ENCODE data around the gene RIF1. TPM values are rescaled to one million over a fixed set of nuclear protein-coding genes. Genes with fewer than 3 reads are reported as not detected.
A peak's percentile ranks its signal among the peaks of the same experiment; 100 is the strongest.

Gene RIF1
- total and polyA plus RNA-seq, 2 donors from 2014 or later: 2.4 to 36.8 TPM

GRCh38 chr2:151483546-151483945 is 73.8 kb downstream of the RIF1 start:
- no peaks in the 10 kb centered on the region for H3K9me3 ChIP-seq (ENCODE audit: control insufficient read depth in 2 of 3, insufficient read depth in 1 of 3, low read length in 3 of 3)
- H3K4me1 ChIP-seq (ENCODE audit: control insufficient read depth in 2 of 3, insufficient read depth in 2 of 3, low read depth in 1 of 3, low read length in 3 of 3): no peaks in the 10 kb centered on the region
- FAIRE-seq (no peak), DNase-seq (no peak)
- no peaks in the 10 kb centered on the region for H3K27me3 ChIP-seq (ENCODE audit: control insufficient read depth, insufficient read depth, low read length)
- no peak overlapping the region for H3K4me3 ChIP-seq (ENCODE audit: low read length in 3 of 3)
- H3K9ac ChIP-seq (ENCODE audit: low read length in 3 of 3): no peak overlapping the region
- TF ChIP-seq CTCF (IDR thresholded peaks at IDR 0.05; ENCODE audit: borderline replicate concordance, extremely low read depth, insufficient read depth): no peak
- H3K36me3 ChIP-seq (ENCODE audit: control insufficient read depth in 2 of 3, insufficient read depth in 3 of 3, low read length in 3 of 3): peaks cover 3 to 7% (median 5%) of the 10 kb centered on the region in 3 donors
- H3K27ac ChIP-seq (ENCODE audit: low read depth in 2 of 2, low read length in 2 of 2): no peak overlapping the region
- intact Hi-C loops (cut with DNase I): no loop called here

- H3K27me3 ChIP-seq (ENCODE audit: control insufficient read depth, insufficient read depth, low read length): no peaks in the 10 kb centered on the region
- intact Hi-C loops (cut with DNase I): no loop called here
- FAIRE-seq (no peak), DNase-seq (no peak)
- no peaks in the 10 kb centered on the region for H3K4me1 ChIP-seq (ENCODE audit: control insufficient read depth in 2 of 3, insufficient read depth in 2 of 3, low read depth in 1 of 3, low read length in 3 of 3)
- H3K4me3 ChIP-seq (ENCODE audit: low read length in 3 of 3): no peak overlapping the region
- H3K9ac ChIP-seq (ENCODE audit: low read length in 3 of 3): no peak overlapping the region
- TF ChIP-seq CTCF (IDR thresholded peaks at IDR 0.05; ENCODE audit: borderline replicate concordance, extremely low read depth, insufficient read depth): no peak
- H3K36me3 ChIP-seq (ENCODE audit: control insufficient read depth in 2 of 3, insufficient read depth in 3 of 3, low read length in 3 of 3): peaks cover 3 to 7% (median 5%) of the 10 kb centered on the region in 3 donors
- H3K9me3 ChIP-seq (ENCODE audit: control insufficient read depth in 2 of 3, insufficient read depth in 1 of 3, low read length in 3 of 3): no peaks in the 10 kb centered on the region
- no peak overlapping the region for H3K27ac ChIP-seq (ENCODE audit: low read depth in 2 of 2, low read length in 2 of 2)
Measured at GRCh38 chr2:151484100-151484499, 74.4 kb downstream of the RIF1 start.

GRCh38 chr2:151486053-151486452 is 76.4 kb downstream of the RIF1 start:
- intact Hi-C loops (cut with DNase I): no loop called here
- H3K36me3 ChIP-seq (ENCODE audit: control insufficient read depth in 2 of 3, insufficient read depth in 3 of 3, low read length in 3 of 3): peaks cover 0 to 7% (median 3%) of the 10 kb centered on the region in 3 donors
- H3K4me3 ChIP-seq (ENCODE audit: low read length in 3 of 3): no peak overlapping the region
- no peak overlapping the region for H3K9ac ChIP-seq (ENCODE audit: low read length in 3 of 3)
- H3K9me3 ChIP-seq (ENCODE audit: control insufficient read depth in 2 of 3, insufficient read depth in 1 of 3, low read length in 3 of 3): no peaks in the 10 kb centered on the region
- FAIRE-seq: no peak
- H3K27me3 ChIP-seq (ENCODE audit: control insufficient read depth, insufficient read depth, low read length): no peaks in the 10 kb centered on the region
- TF ChIP-seq CTCF (IDR thresholded peaks at IDR 0.05; ENCODE audit: borderline replicate concordance, extremely low read depth, insufficient read depth): no peak
- H3K4me1 ChIP-seq (ENCODE audit: control insufficient read depth in 2 of 3, insufficient read depth in 2 of 3, low read depth in 1 of 3, low read length in 3 of 3): no peaks in the 10 kb centered on the region
- no peak for DNase-seq
- H3K27ac ChIP-seq (ENCODE audit: low read depth in 2 of 2, low read length in 2 of 2): no peak overlapping the region

GRCh38 chr2:151490276-151490675 is 80.6 kb downstream of the RIF1 start:
- Histone ChIP-seq H3K36me3 (ENCODE audit: control insufficient read depth in 2 of 3, insufficient read depth in 3 of 3, low read length in 3 of 3) (peaks cover 0 to 3% (median 2%) of the 10 kb centered on the region in 3 donors), H3K27me3 (ENCODE audit: control insufficient read depth, insufficient read depth, low read length) (no peaks in the 10 kb centered on the region), H3K27ac (ENCODE audit: low read depth in 2 of 2, low read length in 2 of 2) (no peak overlapping the region), H3K4me3 (ENCODE audit: low read length in 3 of 3) (no peak overlapping the region), H3K4me1 (ENCODE audit: control insufficient read depth in 2 of 3, insufficient read depth in 2 of 3, low read depth in 1 of 3, low read length in 3 of 3) (no peaks in the 10 kb centered on the region), H3K9me3 (ENCODE audit: control insufficient read depth in 2 of 3, insufficient read depth in 1 of 3, low read length in 3 of 3) (no peaks in the 10 kb centered on the region), H3K9ac (ENCODE audit: low read length in 3 of 3) (no peak overlapping the region)
- no peak for TF ChIP-seq CTCF (IDR thresholded peaks at IDR 0.05; ENCODE audit: borderline replicate concordance, extremely low read depth, insufficient read depth)
- peak in 1 of 5 donors; percentile 59 for DNase-seq
- intact Hi-C loops (cut with DNase I): no loop called here
- no peak for FAIRE-seq

Data from kidney (tissue), 14 donors.